SK-N-MC (cell line): ENCODE data around the gene ATP5F1D.
A peak's percentile ranks its signal among the peaks of the same experiment; 100 is the strongest.

Experiments used
- DNase-seq: peaks from one replicate; pipeline ENCODE4 v3.0.0-alpha.2; 2011; ENCODE audit warnings: low read depth, low spot score
- H3K27ac ChIP-seq: fragments of 200-600 bp; sonication (generic); 2 replicates; pipeline ENCODE4 v1.5.1; 2016; ENCODE audit warnings: mixed run types
- H3K36me3 ChIP-seq: fragments of 200-600 bp; sonication (generic); 2 replicates; pipeline ENCODE4 v1.6.1; 2017; ENCODE audit warnings: antibody characterized with exemption, low read length, mixed read lengths; ENCODE audit not compliant: insufficient read depth
- H3K4me3 ChIP-seq: fragments of 200-600 bp; sonication (generic); 2 replicates; pipeline ENCODE4 v1.5.1; 2016
- H3K9ac ChIP-seq: fragments of 200-600 bp; sonication (generic); 2 replicates; pipeline ENCODE4 v1.8.0; 2017; ENCODE audit warnings: mixed run types, mixed read lengths; ENCODE audit not compliant: insufficient read length
- H3K9me3 ChIP-seq: fragments of 200-600 bp; sonication (generic); 2 replicates; pipeline ENCODE4 v1.6.1; 2017; ENCODE audit warnings: low read depth, mild to moderate bottlenecking, antibody characterized with exemption, low read length, moderate library complexity, mixed read lengths
- EZH2 ChIP-seq: fragments of 200-600 bp; sonication (generic); IDR thresholded peaks from one replicate; pipeline ENCODE4 v1.6.1; 2017; ENCODE audit warnings: antibody characterized with exemption
- FOXP2 ChIP-seq: optimal IDR thresholded peaks from 2 replicates; pipeline ENCODE3; 2011; ENCODE audit warnings: mild to moderate bottlenecking, moderate library complexity; ENCODE audit not compliant: insufficient read depth; ENCODE audit errors: extremely low read length, control extremely low read depth
- POLR2AphosphoS5 ChIP-seq: IDR thresholded peaks from 2 replicates; pipeline ENCODE4 v1.6.1; 2012; ENCODE audit warnings: mild to moderate bottlenecking, low read depth, low read length, borderline replicate concordance

The ATP5F1D gene

GRCh38 chr19:1269478-1270212, 28.1 kb downstream of the ATP5F1D start:
- DNase-seq = no peak
- peak; percentile 74; the same call in 1 of the 2 replicates for TF ChIP-seq POLR2AphosphoS5
- TF ChIP-seq EZH2 = no peak
- H3K4me3 ChIP-seq = peak overlapping the region; percentile 78
- peak overlapping the region; percentile 86 for H3K9ac ChIP-seq
- H3K27ac ChIP-seq = peak overlapping the region; percentile 93
- H3K36me3 ChIP-seq = peaks cover 47% of the 10 kb centered on the region
- H3K9me3 ChIP-seq = no peaks in the 10 kb centered on the region

DNA sequence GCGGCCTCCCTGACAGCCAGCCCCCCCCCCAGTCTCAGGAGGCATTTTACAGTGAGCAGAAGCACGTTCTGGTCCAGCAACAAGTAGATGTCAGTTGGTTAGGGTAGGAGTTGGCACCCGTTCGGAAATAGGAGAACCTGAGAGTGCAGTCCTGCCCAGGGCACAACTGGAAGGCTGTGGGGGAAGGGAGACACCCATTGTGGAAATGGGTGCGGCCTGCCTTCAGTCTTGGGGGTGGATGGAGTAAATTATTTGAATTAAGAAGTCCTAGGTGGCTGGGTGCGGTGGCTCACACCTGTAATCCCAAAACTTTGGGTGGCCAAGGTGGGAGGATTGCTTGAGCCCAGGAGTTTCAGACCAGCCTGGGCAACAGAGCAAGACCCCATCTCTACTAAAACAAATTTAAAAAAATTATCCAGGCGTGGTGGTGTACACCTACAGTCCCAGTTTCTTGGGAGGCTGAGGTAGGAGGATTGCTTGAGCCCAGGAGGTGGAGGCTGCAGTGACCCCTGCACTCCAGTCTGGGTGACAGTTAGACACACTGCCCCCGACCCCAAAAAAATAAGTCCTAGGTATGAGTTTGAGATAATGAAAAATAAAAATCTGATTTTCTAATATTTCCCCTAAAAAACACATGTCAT, 28.8 kb downstream of the ATP5F1D start:
- no peak for DNase-seq
- peak overlapping the region; percentile 93 for H3K27ac ChIP-seq
- peaks cover 52% of the 10 kb centered on the region for H3K36me3 ChIP-seq
- TF ChIP-seq POLR2AphosphoS5 (no peak), EZH2 (no peak), FOXP2 (no peak)
- peak overlapping the region; percentile 78 for H3K4me3 ChIP-seq
- H3K9me3 ChIP-seq = no peaks in the 10 kb centered on the region
- peak overlapping the region; percentile 86 for H3K9ac ChIP-seq

DNA sequence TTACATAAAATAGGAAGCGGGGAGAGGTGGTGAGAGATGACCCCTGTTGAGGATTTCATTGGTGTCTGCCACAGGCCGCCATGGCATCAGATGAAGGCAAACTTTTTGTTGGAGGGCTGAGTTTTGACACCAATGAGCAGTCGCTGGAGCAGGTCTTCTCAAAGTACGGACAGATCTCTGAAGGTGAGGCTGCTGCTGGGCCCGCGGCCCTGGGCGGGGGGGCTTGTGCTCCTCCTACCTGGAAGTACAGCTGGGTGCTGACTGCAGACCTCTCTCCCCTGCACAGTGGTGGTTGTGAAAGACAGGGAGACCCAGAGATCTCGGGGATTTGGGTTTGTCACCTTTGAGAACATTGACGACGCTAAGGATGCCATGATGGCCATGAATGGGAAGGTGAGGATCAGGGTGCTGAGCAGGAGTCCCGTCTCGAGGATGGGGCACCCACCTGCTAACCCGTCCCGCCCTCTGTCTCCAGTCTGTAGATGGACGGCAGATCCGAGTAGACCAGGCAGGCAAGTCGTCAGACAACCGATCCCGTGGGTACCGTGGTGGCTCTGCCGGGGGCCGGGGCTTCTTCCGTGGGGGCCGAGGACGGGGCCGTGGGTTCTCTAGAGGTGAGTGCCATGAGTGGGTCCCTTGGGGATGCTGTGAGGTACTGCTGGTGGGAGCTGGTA, 29.4 kb downstream of the ATP5F1D start:
- DNase-seq = no peak
- Histone ChIP-seq H3K9me3 (no peaks in the 10 kb centered on the region), H3K27ac (peak overlapping the region; percentile 93), H3K36me3 (peaks cover 52% of the 10 kb centered on the region), H3K4me3 (peak overlapping the region; percentile 78), H3K9ac (peak overlapping the region; percentile 86)
- TF ChIP-seq FOXP2 (no peak), POLR2AphosphoS5 (peak; percentile 50; the same call in 1 of the 2 replicates)

DNA sequence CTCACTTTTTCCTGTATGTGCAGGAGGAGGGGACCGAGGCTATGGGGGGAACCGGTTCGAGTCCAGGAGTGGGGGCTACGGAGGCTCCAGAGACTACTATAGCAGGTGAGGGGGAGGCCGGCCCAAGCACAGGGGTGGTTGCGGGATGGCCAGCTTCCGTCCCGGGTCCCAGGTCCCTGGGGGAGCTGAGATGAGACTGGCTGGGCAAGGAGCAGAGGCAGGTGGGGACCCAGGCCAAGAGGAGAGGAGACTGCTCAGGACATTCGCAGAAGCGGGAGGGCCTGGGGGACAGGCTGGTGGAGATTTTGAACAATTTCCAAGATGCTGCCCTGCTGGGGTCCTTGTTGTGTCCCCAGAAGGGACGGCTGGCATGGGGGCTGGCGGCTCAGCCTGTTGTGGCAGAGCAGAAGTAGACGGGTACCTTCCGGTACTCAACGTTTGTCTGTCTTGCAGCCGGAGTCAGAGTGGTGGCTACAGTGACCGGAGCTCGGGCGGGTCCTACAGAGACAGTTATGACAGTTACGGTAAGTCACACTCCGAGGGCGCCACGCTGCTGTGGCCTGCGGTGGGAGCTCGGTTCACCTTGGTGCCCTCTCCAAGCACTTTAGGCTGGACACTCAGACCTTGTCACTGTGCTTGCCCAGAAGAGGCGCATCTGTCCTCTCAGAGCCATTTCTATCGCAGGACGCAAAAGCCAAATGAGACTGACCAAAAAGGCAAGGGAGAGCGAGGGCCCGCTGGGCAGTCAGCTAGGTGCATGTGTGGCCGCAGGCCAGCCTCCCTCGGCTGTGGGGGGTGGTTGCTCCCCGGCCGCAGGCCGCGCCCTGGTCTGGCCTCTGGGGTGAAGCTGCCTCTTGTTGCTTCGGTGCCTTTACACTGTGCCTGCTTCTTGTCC, 30.2 kb downstream of the ATP5F1D start:
- H3K4me3 ChIP-seq = no peak overlapping the region
- no peak for TF ChIP-seq FOXP2
- TF ChIP-seq EZH2 = no peak
- TF ChIP-seq POLR2AphosphoS5 = no peak

GRCh38 chr19:1272423-1273262, 31.1 kb downstream of the ATP5F1D start:
- Histone ChIP-seq H3K36me3 (peaks cover 52% of the 10 kb centered on the region), H3K4me3 (no peak overlapping the region), H3K9me3 (no peaks in the 10 kb centered on the region), H3K27ac (peak overlapping the region; percentile 93), H3K9ac (peak overlapping the region; percentile 53)
- no peak for DNase-seq
- no peak for TF ChIP-seq POLR2AphosphoS5
- TF ChIP-seq FOXP2 = no peak
- TF ChIP-seq EZH2 = no peak

More for the DNA sequence above, 30.2 kb downstream of the ATP5F1D start:
- peak overlapping the region; percentile 53 for H3K9ac ChIP-seq
- DNase-seq = no peak
- peaks cover 52% of the 10 kb centered on the region for H3K36me3 ChIP-seq
- no peaks in the 10 kb centered on the region for H3K9me3 ChIP-seq
- peak overlapping the region; percentile 93 for H3K27ac ChIP-seq

GRCh38 chr19:1273263-1274041, 31.9 kb downstream of the ATP5F1D start:
- H3K9me3 ChIP-seq = no peaks in the 10 kb centered on the region
- H3K27ac ChIP-seq = peak overlapping the region; percentile 98
- TF ChIP-seq FOXP2 (no peak), POLR2AphosphoS5 (no peak; the same call in none of the 2 replicates), EZH2 (no peak)
- peaks cover 52% of the 10 kb centered on the region for H3K36me3 ChIP-seq
- H3K9ac ChIP-seq = no peak overlapping the region
- H3K4me3 ChIP-seq = no peak overlapping the region
- no peak for DNase-seq

GRCh38 chr19:1274081-1274851, 32.7 kb downstream of the ATP5F1D start:
- TF ChIP-seq POLR2AphosphoS5 = no peak
- no peak for TF ChIP-seq EZH2
- no peak for TF ChIP-seq FOXP2
- no peak for DNase-seq
- Histone ChIP-seq H3K9me3 (no peaks in the 10 kb centered on the region), H3K4me3 (peak overlapping the region; percentile 93), H3K36me3 (peaks cover 52% of the 10 kb centered on the region), H3K9ac (peak overlapping the region; percentile 90), H3K27ac (peak overlapping the region; percentile 98)
